AG08395 (cell line): ENCODE results near the gene SKAP2.

Experiments
- DNase-seq: peaks from one replicate; pipeline ENCODE4 v3.0.0; 2012; ENCODE audit warnings: mixed read lengths, low spot score

SKAP2 gene

GRCh38 chr7:26777385-26777784, 87.0 kb downstream of the SKAP2 start:
- DNase-seq: no peak

GRCh38 chr7:26760501-26760900, 103.9 kb downstream of the SKAP2 start:
- DNase-seq: no peak

GRCh38 chr7:26759108-26759507, 105.3 kb downstream of the SKAP2 start:
- no peak for DNase-seq

- no peak for DNase-seq
These were observed 121.2 kb downstream of the SKAP2 start for GRCh38 chr7:26743205-26743604.

- no peak for DNase-seq
These were observed 128.3 kb downstream of the SKAP2 start for GRCh38 chr7:26735976-26736600.

- no peak for DNase-seq
These were observed 135.1 kb downstream of the SKAP2 start for GRCh38 chr7:26729150-26729775.

- no peak for DNase-seq
These were observed 138.3 kb downstream of the SKAP2 start for GRCh38 chr7:26726051-26726450.

- DNase-seq: no peak
These were observed 139.6 kb downstream of the SKAP2 start for GRCh38 chr7:26724795-26725194.

- DNase-seq: no peak
These were observed 141.3 kb downstream of the SKAP2 start for GRCh38 chr7:26723129-26723528.

- DNase-seq: no peak
These were observed 142.9 kb downstream of the SKAP2 start for GRCh38 chr7:26721450-26721849.

GRCh38 chr7:26718063-26718462, 146.3 kb downstream of the SKAP2 start:
- DNase-seq: no peak

- DNase-seq: no peak
These were observed 150.0 kb downstream of the SKAP2 start for GRCh38 chr7:26714438-26714837.

- no peak for DNase-seq
These were observed 150.4 kb downstream of the SKAP2 start for GRCh38 chr7:26714006-26714405.

- DNase-seq: no peak
These were observed 155.0 kb downstream of the SKAP2 start for GRCh38 chr7:26709210-26709990.

- peak; percentile 93 for DNase-seq
These were observed 158.8 kb downstream of the SKAP2 start for GRCh38 chr7:26705567-26705966.

GRCh38 chr7:26704786-26705185, 159.6 kb downstream of the SKAP2 start:
- no peak for DNase-seq

- no peak for DNase-seq
These were observed 160.4 kb downstream of the SKAP2 start for GRCh38 chr7:26704036-26704435.

- no peak for DNase-seq
These were observed 163.5 kb downstream of the SKAP2 start for GRCh38 chr7:26700893-26701292.

GRCh38 chr7:26700386-26700785, 164.0 kb downstream of the SKAP2 start:
- no peak for DNase-seq

- DNase-seq: no peak
These were observed 164.6 kb downstream of the SKAP2 start for GRCh38 chr7:26699766-26700165.

- DNase-seq: no peak
These were observed 165.6 kb downstream of the SKAP2 start for GRCh38 chr7:26698806-26699205.

GRCh38 chr7:26698194-26698593, 166.2 kb downstream of the SKAP2 start:
- DNase-seq: no peak

GRCh38 chr7:26696978-26697377, 167.4 kb downstream of the SKAP2 start:
- DNase-seq: no peak
